Measurements from ENCODE around the gene TMEM51.

- TF ChIP-seq CTCF (IDR thresholded peaks at IDR 0.05) (no peak), POLR2A (IDR thresholded peaks at IDR 0.05) (no peak)
Measured at GRCh38 chr1:15243275-15244043, 89.9 kb downstream of the TMEM51 start.

Measured in tibial nerve (tissue), 3 donors.